LNCaP clone FGC (cell line): Measurements from ENCODE around the gene LPAR2.
A peak's percentile ranks its signal among the peaks of the same experiment; 100 is the strongest.
"Not testable (repeated sequence)": the region's sequence is repeated elsewhere in the genome, so short reads cannot be mapped to it uniquely, and the experiment has no call there.

ENCODE experiments used
- DNase-seq: peaks from one replicate; pipeline ENCODE4 v3.0.0-alpha.2; 2011; ENCODE audit warnings: low read depth
- H3K4me3 ChIP-seq: 2 replicates; pipeline ENCODE4 v1.5.1; 2011; ENCODE audit warnings: mild to moderate bottlenecking, low read depth, low read length, control low read depth
- CTCF ChIP-seq: IDR thresholded peaks from 2 replicates; pipeline ENCODE4 v1.5.1; 2012; ENCODE audit warnings: mild to moderate bottlenecking; ENCODE audit not compliant: control insufficient read depth, insufficient read depth; ENCODE audit errors: extremely low read depth

Gene LPAR2

GRCh38 chr19:19606021-19606420 is 22.0 kb downstream of the LPAR2 start:
- TF ChIP-seq CTCF, result no peak
- no peak for DNase-seq
- H3K4me3 ChIP-seq, result no peak overlapping the region

GRCh38 chr19:19602713-19603324 is 25.2 kb downstream of the LPAR2 start:
- TF ChIP-seq CTCF, result no peak
- no peak overlapping the region for H3K4me3 ChIP-seq
- DNase-seq, result no peak

GRCh38 chr19:19602136-19602712 is 25.8 kb downstream of the LPAR2 start:
- H3K4me3 ChIP-seq, result no peak overlapping the region
- no peak for TF ChIP-seq CTCF
- no peak for DNase-seq

- H3K4me3 ChIP-seq, result no peak overlapping the region
- no peak for DNase-seq
- no peak for TF ChIP-seq CTCF
Measured at GRCh38 chr19:19600793-19601330, 27.2 kb downstream of the LPAR2 start.

- not testable (repeated sequence) for DNase-seq, H3K4me3 ChIP-seq
Measured at GRCh38 chr19:19598728-19599451, 29.1 kb downstream of the LPAR2 start.

GRCh38 chr19:19597809-19598306 is 30.2 kb downstream of the LPAR2 start:
- no peak for TF ChIP-seq CTCF
- H3K4me3 ChIP-seq, result no peak overlapping the region
- no peak for DNase-seq

GRCh38 chr19:19595171-19595701 is 32.8 kb downstream of the LPAR2 start:
- TF ChIP-seq CTCF, result no peak

More at GRCh38 chr19:19595171-19595701, 32.8 kb downstream of the LPAR2 start:
- H3K4me3 ChIP-seq, result no peak overlapping the region
- DNase-seq, result peak; percentile 76
